Measurements from ENCODE around the gene LHFPL6.

The LHFPL6 gene

DNA sequence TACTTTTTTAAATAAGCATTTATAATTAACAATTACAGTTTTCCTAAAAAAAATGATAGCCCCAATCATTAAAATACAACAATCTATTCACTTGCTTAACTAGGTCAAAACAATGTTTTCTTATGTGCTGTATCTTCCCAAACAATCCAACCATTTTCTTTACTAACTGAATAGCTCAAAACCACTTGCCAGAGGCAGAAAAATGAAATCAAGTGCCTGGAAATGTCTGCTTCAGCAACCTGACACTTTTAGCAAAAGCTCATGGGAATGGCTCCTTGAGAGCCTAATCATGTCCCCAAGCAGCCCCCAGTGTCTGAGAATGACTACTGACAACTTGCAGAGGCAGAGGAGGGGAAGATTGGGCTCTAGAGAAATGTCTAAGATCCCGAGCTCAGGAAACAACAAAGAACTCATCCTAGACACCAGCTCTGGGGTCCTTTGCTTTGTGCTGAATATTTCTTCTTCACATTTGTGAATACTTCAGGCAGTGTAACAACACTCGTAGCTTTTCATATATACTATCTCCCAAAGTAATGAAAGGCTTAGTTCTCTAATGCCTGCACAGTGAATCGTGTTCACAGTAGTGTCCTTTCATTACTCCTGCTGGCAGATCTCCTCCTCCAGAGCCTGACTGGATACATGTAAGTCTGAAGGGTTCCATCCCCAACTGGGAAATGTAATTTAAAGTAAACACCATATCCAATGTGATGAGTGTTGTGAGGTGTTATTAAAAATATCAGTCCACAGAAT, 280.0 kb downstream of the LHFPL6 start:
- TF ChIP-seq EZH2 (IDR thresholded peaks at IDR 0.05; ENCODE audit: borderline replicate concordance, low read depth, low read length, severe bottlenecking) = no peak
- TF ChIP-seq, protein P1, sequence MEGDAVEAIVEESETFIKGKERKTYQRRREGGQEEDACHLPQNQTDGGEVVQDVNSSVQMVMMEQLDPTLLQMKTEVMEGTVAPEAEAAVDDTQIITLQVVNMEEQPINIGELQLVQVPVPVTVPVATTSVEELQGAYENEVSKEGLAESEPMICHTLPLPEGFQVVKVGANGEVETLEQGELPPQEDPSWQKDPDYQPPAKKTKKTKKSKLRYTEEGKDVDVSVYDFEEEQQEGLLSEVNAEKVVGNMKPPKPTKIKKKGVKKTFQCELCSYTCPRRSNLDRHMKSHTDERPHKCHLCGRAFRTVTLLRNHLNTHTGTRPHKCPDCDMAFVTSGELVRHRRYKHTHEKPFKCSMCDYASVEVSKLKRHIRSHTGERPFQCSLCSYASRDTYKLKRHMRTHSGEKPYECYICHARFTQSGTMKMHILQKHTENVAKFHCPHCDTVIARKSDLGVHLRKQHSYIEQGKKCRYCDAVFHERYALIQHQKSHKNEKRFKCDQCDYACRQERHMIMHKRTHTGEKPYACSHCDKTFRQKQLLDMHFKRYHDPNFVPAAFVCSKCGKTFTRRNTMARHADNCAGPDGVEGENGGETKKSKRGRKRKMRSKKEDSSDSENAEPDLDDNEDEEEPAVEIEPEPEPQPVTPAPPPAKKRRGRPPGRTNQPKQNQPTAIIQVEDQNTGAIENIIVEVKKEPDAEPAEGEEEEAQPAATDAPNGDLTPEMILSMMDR (IDR thresholded peaks at IDR 0.05; ENCODE audit: borderline replicate concordance, extremely low read depth, low read length, poor library complexity, severe bottlenecking) = no peak
- no peak for ATAC-seq (ENCODE audit: insufficient read depth, low read depth)
- Histone ChIP-seq H3K27me3 (ENCODE audit: insufficient read depth, low read length, poor library complexity) (no peaks in the 10 kb centered on the region), H4K20me1 (ENCODE audit: insufficient read depth, low read length) (no peaks in the 10 kb centered on the region), H2AFZ (ENCODE audit: low read depth, low read length) (no peak overlapping the region), H3K79me2 (ENCODE audit: insufficient read depth, low read length) (no peaks in the 10 kb centered on the region), H3K4me3 (ENCODE audit: low read depth in 1 of 2, low read length in 2 of 2) (no peak overlapping the region), H3K36me3 (ENCODE audit: insufficient read depth, low read length) (no peaks in the 10 kb centered on the region), H3K9me3 (ENCODE audit: insufficient read depth, low read length, severe bottlenecking) (no peaks in the 10 kb centered on the region), H3K4me2 (ENCODE audit: insufficient read depth, low read length) (no peak overlapping the region), H3K4me1 (ENCODE audit: insufficient read depth, low read length) (no peaks in the 10 kb centered on the region), H3K27ac (ENCODE audit: low read length) (no peak overlapping the region), H3K9ac (ENCODE audit: low read depth, low read length) (no peak overlapping the region)
- no peak for DNase-seq

DNA sequence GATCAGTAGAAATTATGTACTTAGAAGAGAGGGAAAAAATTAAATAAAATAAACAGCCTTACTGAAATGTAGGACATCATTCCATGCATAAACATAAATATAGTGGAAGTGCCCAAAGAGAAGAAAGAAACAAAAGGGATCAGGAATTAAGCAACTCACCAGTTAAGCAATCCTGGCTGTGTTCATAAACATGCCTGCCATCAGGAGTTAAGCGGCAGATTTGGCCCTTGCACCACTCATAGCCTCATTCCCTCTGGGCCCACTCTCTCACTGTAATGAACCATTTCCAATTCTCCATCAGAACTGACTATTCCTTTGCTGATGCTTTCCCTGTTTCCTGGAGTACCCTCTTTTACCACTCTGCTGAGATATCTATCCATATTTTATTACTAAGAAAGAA, 281.4 kb downstream of the LHFPL6 start:
- no peak overlapping the region for H2AFZ ChIP-seq (ENCODE audit: low read depth, low read length)
- no peaks in the 10 kb centered on the region for H3K9me3 ChIP-seq (ENCODE audit: insufficient read depth, low read length, severe bottlenecking)
- H3K4me3 ChIP-seq (ENCODE audit: low read depth in 1 of 2, low read length in 2 of 2) = no peak overlapping the region
- ATAC-seq (ENCODE audit: insufficient read depth, low read depth) (no peak), DNase-seq (no peak)
- H3K27ac ChIP-seq (ENCODE audit: low read length) = no peak overlapping the region
- H3K36me3 ChIP-seq (ENCODE audit: insufficient read depth, low read length) = no peaks in the 10 kb centered on the region
- H3K4me2 ChIP-seq (ENCODE audit: insufficient read depth, low read length) = no peak overlapping the region
- no peaks in the 10 kb centered on the region for H4K20me1 ChIP-seq (ENCODE audit: insufficient read depth, low read length)
- no peak for TF ChIP-seq EZH2 (IDR thresholded peaks at IDR 0.05; ENCODE audit: borderline replicate concordance, low read depth, low read length, severe bottlenecking)
- TF ChIP-seq, protein P1 (IDR thresholded peaks at IDR 0.05; ENCODE audit: borderline replicate concordance, extremely low read depth, low read length, poor library complexity, severe bottlenecking) = no peak
- H3K4me1 ChIP-seq (ENCODE audit: insufficient read depth, low read length) = no peaks in the 10 kb centered on the region
- H3K79me2 ChIP-seq (ENCODE audit: insufficient read depth, low read length) = no peaks in the 10 kb centered on the region
- no peaks in the 10 kb centered on the region for H3K27me3 ChIP-seq (ENCODE audit: insufficient read depth, low read length, poor library complexity)
- no peak overlapping the region for H3K9ac ChIP-seq (ENCODE audit: low read depth, low read length)

DNA sequence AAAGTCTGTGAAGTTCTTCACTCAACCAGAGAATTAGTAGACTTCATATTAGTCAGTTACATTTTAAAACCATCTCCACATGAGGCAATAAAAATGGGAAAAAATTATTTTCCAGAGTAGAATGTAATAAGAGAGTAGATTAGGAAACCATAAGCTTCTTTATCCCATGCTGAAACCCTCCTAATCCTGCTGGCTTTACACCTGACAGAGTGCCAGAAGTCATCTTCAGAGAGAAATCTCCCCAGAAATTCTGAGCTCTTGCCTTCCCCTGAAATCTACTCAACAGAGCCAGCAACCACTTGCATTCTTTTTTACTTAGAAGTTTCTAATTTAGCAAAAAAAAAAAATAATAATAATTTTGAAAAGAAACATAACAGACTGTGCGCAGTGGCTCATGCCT, 284.8 kb downstream of the LHFPL6 start:
- TF ChIP-seq, protein P1 (IDR thresholded peaks at IDR 0.05; ENCODE audit: borderline replicate concordance, extremely low read depth, low read length, poor library complexity, severe bottlenecking) = no peak
- TF ChIP-seq EZH2 (IDR thresholded peaks at IDR 0.05; ENCODE audit: borderline replicate concordance, low read depth, low read length, severe bottlenecking) = no peak
- ATAC-seq (ENCODE audit: insufficient read depth, low read depth) = no peak

More for the DNA sequence above, 284.8 kb downstream of the LHFPL6 start:
- no peaks in the 10 kb centered on the region for H3K9me3 ChIP-seq (ENCODE audit: insufficient read depth, low read length, severe bottlenecking)
- H3K4me1 ChIP-seq (ENCODE audit: insufficient read depth, low read length) = no peaks in the 10 kb centered on the region
- no peak overlapping the region for H3K4me3 ChIP-seq (ENCODE audit: low read depth in 1 of 2, low read length in 2 of 2)
- no peak overlapping the region for H2AFZ ChIP-seq (ENCODE audit: low read depth, low read length)
- no peak overlapping the region for H3K27ac ChIP-seq (ENCODE audit: low read length)
- H3K36me3 ChIP-seq (ENCODE audit: insufficient read depth, low read length) = no peaks in the 10 kb centered on the region
- no peaks in the 10 kb centered on the region for H3K79me2 ChIP-seq (ENCODE audit: insufficient read depth, low read length)
- H3K27me3 ChIP-seq (ENCODE audit: insufficient read depth, low read length, poor library complexity) = no peaks in the 10 kb centered on the region
- no peaks in the 10 kb centered on the region for H4K20me1 ChIP-seq (ENCODE audit: insufficient read depth, low read length)
- no peak overlapping the region for H3K4me2 ChIP-seq (ENCODE audit: insufficient read depth, low read length)
- no peak for DNase-seq
- no peak overlapping the region for H3K9ac ChIP-seq (ENCODE audit: low read depth, low read length)
